D341Med (cell line): ENCODE data around the gene CUX1.
A peak's percentile ranks its signal among the peaks of the same experiment; 100 is the strongest.

ENCODE experiments used
- DNase-seq: peaks from one replicate; pipeline ENCODE4 v3.0.0; 2012; ENCODE audit warnings: low spot score

The CUX1 gene

GRCh38 chr7:101936611-101937231 is 119.3 kb downstream of the CUX1 start:
- DNase-seq = no peak

GRCh38 chr7:101937717-101938514 is 120.5 kb downstream of the CUX1 start:
- no peak for DNase-seq

- no peak for DNase-seq
These were observed 121.8 kb downstream of the CUX1 start for GRCh38 chr7:101939136-101939695.

- DNase-seq = no peak
These were observed 122.7 kb downstream of the CUX1 start for GRCh38 chr7:101940151-101940550.

GRCh38 chr7:101940830-101941229 is 123.4 kb downstream of the CUX1 start:
- DNase-seq = peak; percentile 55

- DNase-seq = no peak
These were observed 124.3 kb downstream of the CUX1 start for GRCh38 chr7:101941481-101942383.

GRCh38 chr7:101942603-101943210 is 125.3 kb downstream of the CUX1 start:
- DNase-seq = no peak

- DNase-seq = no peak
These were observed 125.9 kb downstream of the CUX1 start for GRCh38 chr7:101943306-101943705.

- no peak for DNase-seq
These were observed 126.6 kb downstream of the CUX1 start for GRCh38 chr7:101943889-101944600.

GRCh38 chr7:101944611-101945010 is 127.2 kb downstream of the CUX1 start:
- no peak for DNase-seq

- DNase-seq = no peak
These were observed 127.8 kb downstream of the CUX1 start for GRCh38 chr7:101945034-101945758.

GRCh38 chr7:101947899-101948298 is 130.5 kb downstream of the CUX1 start:
- peak; percentile 79 for DNase-seq

GRCh38 chr7:101948650-101949049 is 131.2 kb downstream of the CUX1 start:
- no peak for DNase-seq

GRCh38 chr7:101950450-101951119 is 133.2 kb downstream of the CUX1 start:
- no peak for DNase-seq

- no peak for DNase-seq
These were observed 134.3 kb downstream of the CUX1 start for GRCh38 chr7:101951757-101952156.

GRCh38 chr7:101952355-101953247 is 135.2 kb downstream of the CUX1 start:
- DNase-seq = no peak

- no peak for DNase-seq
These were observed 135.9 kb downstream of the CUX1 start for GRCh38 chr7:101953248-101953819.

GRCh38 chr7:101954499-101954898 is 137.1 kb downstream of the CUX1 start:
- no peak for DNase-seq

- DNase-seq = no peak
These were observed 138.7 kb downstream of the CUX1 start for GRCh38 chr7:101956130-101956529.
